Measurements from ENCODE around the gene VHLL. TPM values are rescaled to one million over a fixed set of nuclear protein-coding genes. Genes with fewer than 3 reads are reported as not detected.
A peak's percentile ranks its signal among the peaks of the same experiment; 100 is the strongest.

Gene VHLL
- total and polyA plus RNA-seq, 10 of the 15 experiments (the other 5 are each of a cell fraction or from before 2014, with no cell fraction given), result 0.23 TPM; not detected in 9

GRCh38 chr1:156338180-156338976 is 39.3 kb upstream of the VHLL start, which contains the start of the genes CCT3 and TSACC (continued):
- TF ChIP-seq BACH1 (IDR thresholded peaks at IDR 0.05; ENCODE audit: borderline replicate concordance) (peak; percentile 98), EZH2 (IDR thresholded peaks at IDR 0.05; ENCODE audit: borderline replicate concordance, control insufficient read depth, low read depth, low read length) (no peak), NR2C2 (IDR thresholded peaks at IDR 0.05; ENCODE audit: borderline replicate concordance, control insufficient read depth, insufficient read length, low read depth) (no peak), FOXM1 (IDR thresholded peaks at IDR 0.05; ENCODE audit: low read depth, low read length) (no peak), ELK1 (IDR thresholded peaks at IDR 0.05; ENCODE audit: low read depth, low read length) (0 out of 2 replicates have a peak, but pooled peaks have one; percentile 28), EGR1 (IDR thresholded peaks at IDR 0.05; ENCODE audit: borderline replicate concordance in 1 of 2, low read depth in 2 of 2, low read length in 2 of 2) (no peak), RAD51 (IDR thresholded peaks at IDR 0.05) (peak; percentile 84), ASH2L (IDR thresholded peaks at IDR 0.05; ENCODE audit: borderline replicate concordance, low read depth) (no peak), PAX5 (IDR thresholded peaks at IDR 0.05; ENCODE audit: borderline replicate concordance, low read depth, low read length) (peak; percentile 80), SP1 (IDR thresholded peaks at IDR 0.05; ENCODE audit: low read depth, low read length) (peak; percentile 99), E4F1 (IDR thresholded peaks at IDR 0.05; ENCODE audit: borderline replicate concordance, partially characterized antibody) (no peak), SMAD1 (IDR thresholded peaks at IDR 0.05; ENCODE audit: low read depth, partially characterized antibody) (peak; percentile 77), ZZZ3 (IDR thresholded peaks at IDR 0.05; ENCODE audit: control insufficient read depth, insufficient read length, low read depth) (no peak), SMARCA5 (IDR thresholded peaks at IDR 0.05) (0 out of 2 replicates have a peak, but pooled peaks have one; percentile 24), GATAD2B (conservative IDR thresholded peaks at IDR 0.05; ENCODE audit: low read depth) (0 out of 2 replicates have a peak, but pooled peaks have one; percentile 32), RB1 (IDR thresholded peaks at IDR 0.05; ENCODE audit: borderline replicate concordance) (no peak), JUND (IDR thresholded peaks at IDR 0.05; ENCODE audit: low read depth, low read length) (no peak), ZNF687 (IDR thresholded peaks at IDR 0.05) (no peak)

Measured in GM12878 (cell line).